IMR-90 (cell line): ENCODE measurements around the gene TEX101. TPM values are rescaled to one million over a fixed set of nuclear protein-coding genes. Genes with fewer than 3 reads are reported as not detected.

Source experiments
- ATAC-seq: fragments of 200-7000 bp; cut with Tn5 transposase; 2 replicates; pipeline ENCODE4 v1.9.1; 2020; ENCODE audit warnings: low read depth, mild to moderate bottlenecking, moderate library complexity
- BruUV-seq: library from RNA; stranded (reverse); fragments of 400-500 nt; replicated peaks from 2 replicates; lab custom pipeline; 2021; lab: Mats Ljungman, UMichigan
- CTCF ChIA-PET: fragments of 300-600 bp; formaldehyde crosslinking; extraction: SDS; loops from one replicate; lab custom pipeline; 2021; ENCODE audit warnings: antibody characterized with exemption; lab: Yijun Ruan, JAX
- POLR2A ChIA-PET: fragments of 300-600 bp; sonication (Branson Sonifier 250); formaldehyde crosslinking; loops from one replicate; lab custom pipeline; 2022; ENCODE audit warnings: antibody characterized with exemption; ENCODE audit not compliant: unreplicated experiment; lab: Charles Lee
- DNase-seq: peaks from one replicate; pipeline ENCODE4 v3.0.0; 2013
- H2AFZ ChIP-seq: replicated peaks from 2 replicates; pipeline ENCODE3; 2013; ENCODE audit warnings: low read length, mild to moderate bottlenecking; ENCODE audit not compliant: poor library complexity
- H2AK5ac ChIP-seq: 2 replicates; pipeline ENCODE4 v1.6.1; 2013; ENCODE audit warnings: low read depth, low read length, inconsistent platforms
- H2AK9ac ChIP-seq: replicated peaks from 2 replicates; pipeline ENCODE3; 2013; ENCODE audit warnings: mild to moderate bottlenecking, low read depth, low read length, moderate library complexity; ENCODE audit not compliant: poor library complexity
- H2BK120ac ChIP-seq: 2 replicates; pipeline ENCODE4 v1.6.1; 2013; ENCODE audit warnings: low read depth, low read length, inconsistent platforms
- H2BK15ac ChIP-seq: 3 replicates; pipeline ENCODE4 v1.6.1; 2013; ENCODE audit warnings: low read depth, low read length, inconsistent platforms
- H2BK20ac ChIP-seq: 2 replicates; pipeline ENCODE4 v1.6.1; 2013; ENCODE audit warnings: low read depth, mild to moderate bottlenecking, inconsistent platforms, low read length, moderate library complexity
- H2BK5ac ChIP-seq: 2 replicates; pipeline ENCODE4 v1.6.1; 2013; ENCODE audit warnings: mild to moderate bottlenecking, low read depth, low read length, inconsistent platforms; ENCODE audit not compliant: poor library complexity, severe bottlenecking
- H3K14ac ChIP-seq: replicated peaks from 2 replicates; pipeline ENCODE4 v1.6.1; 2013; ENCODE audit warnings: low read depth, low read length, inconsistent platforms
- H3K18ac ChIP-seq: 2 replicates; pipeline ENCODE4 v1.6.1; 2013; ENCODE audit warnings: low read depth, low read length, control low read depth
- H3K23ac ChIP-seq: 2 replicates; pipeline ENCODE4 v1.6.1; 2013; ENCODE audit warnings: low read depth, low read length, inconsistent platforms
- H3K27ac ChIP-seq: 2 replicates; pipeline ENCODE4 v1.5.1; 2013; ENCODE audit warnings: mild to moderate bottlenecking, control low read depth, low read length; ENCODE audit not compliant: insufficient read depth
- H3K27me3 ChIP-seq: 2 replicates; pipeline ENCODE4 v1.6.1; 2013; ENCODE audit warnings: low read length; ENCODE audit not compliant: control insufficient read depth, insufficient read depth
- H3K36me3 ChIP-seq: 2 replicates; pipeline ENCODE4 v1.6.1; 2013; ENCODE audit warnings: low read length, mixed read lengths; ENCODE audit not compliant: control insufficient read depth, insufficient read depth
- H3K4ac ChIP-seq: 2 replicates; pipeline ENCODE4 v1.6.1; 2013; ENCODE audit warnings: low read depth, low read length, inconsistent platforms
- H3K4me1 ChIP-seq: 2 replicates; pipeline ENCODE4 v1.6.1; 2013; ENCODE audit warnings: low read length, mixed read lengths; ENCODE audit not compliant: control insufficient read depth, insufficient read depth
- H3K4me2 ChIP-seq: 2 replicates; pipeline ENCODE4 v1.6.1; 2013; ENCODE audit warnings: low read depth, mild to moderate bottlenecking, control low read depth, low read length, moderate library complexity
- H3K4me3 ChIP-seq: 2 replicates; pipeline ENCODE4 v1.5.1; 2013; ENCODE audit warnings: low read depth, mild to moderate bottlenecking, control low read depth, low read length, moderate library complexity; ENCODE audit not compliant: insufficient read depth
- H3K56ac ChIP-seq: 2 replicates; pipeline ENCODE4 v1.6.1; 2013; ENCODE audit warnings: low read length, inconsistent platforms; ENCODE audit not compliant: insufficient read depth; ENCODE audit errors: extremely low read depth
- H3K79me1 ChIP-seq, 2 experiments: 2 replicates each; pipeline ENCODE4 v1.6.1; 2013; ENCODE audit warnings: low read length in 2 of 2, inconsistent platforms in 1 of 2, low read depth in 1 of 2
- H3K9ac ChIP-seq: 2 replicates; pipeline ENCODE4 v1.6.1; 2013; ENCODE audit warnings: low read depth, low read length, control low read depth
- H3K9me1 ChIP-seq: 2 replicates; pipeline ENCODE4 v1.6.1; 2013; ENCODE audit warnings: low read length, inconsistent platforms; ENCODE audit not compliant: insufficient read depth
- H3K9me3 ChIP-seq: 2 replicates; pipeline ENCODE4 v1.6.1; 2013; ENCODE audit warnings: low read length; ENCODE audit not compliant: control insufficient read depth, insufficient read depth
- H4K20me1 ChIP-seq: 2 replicates; pipeline ENCODE4 v1.6.1; 2013; ENCODE audit warnings: low read length, inconsistent platforms; ENCODE audit not compliant: insufficient read depth
- H4K5ac ChIP-seq: 2 replicates; pipeline ENCODE4 v1.6.1; 2013; ENCODE audit warnings: mild to moderate bottlenecking, low read depth, low read length, control low read depth
- H4K8ac ChIP-seq, 2 experiments: 2 replicates each; pipeline ENCODE4 v1.6.1; 2013; ENCODE audit warnings: low read depth in 2 of 2, low read length in 2 of 2, control low read depth in 1 of 2, inconsistent platforms in 1 of 2
- H4K91ac ChIP-seq: 2 replicates; pipeline ENCODE4 v1.6.1; 2013; ENCODE audit warnings: low read depth, low read length, inconsistent platforms; ENCODE audit not compliant: insufficient read depth
- BHLHE40 ChIP-seq: fragments of 150-350 bp; IDR thresholded peaks from 2 replicates; pipeline ENCODE4 v1.6.1; 2016; ENCODE audit warnings: mild to moderate bottlenecking, low read depth, low read length
- CEBPB ChIP-seq: IDR thresholded peaks from 2 replicates; pipeline ENCODE4 v1.6.1; 2012; ENCODE audit warnings: low read depth, low read length, improper control_type of control experiment
- FOS ChIP-seq: fragments of 150-350 bp; IDR thresholded peaks from 2 replicates; pipeline ENCODE4 v1.6.1; 2016; ENCODE audit warnings: low read depth, low read length
- MAZ ChIP-seq: IDR thresholded peaks from 2 replicates; pipeline ENCODE4 v1.6.1; 2012; ENCODE audit warnings: low read depth, mild to moderate bottlenecking, low read length, improper control_type of control experiment, moderate library complexity, borderline replicate concordance
- MXI1 ChIP-seq: IDR thresholded peaks from 2 replicates; pipeline ENCODE4 v1.6.1; 2012; ENCODE audit warnings: low read depth, mild to moderate bottlenecking, low read length, moderate library complexity, borderline replicate concordance
- NFE2L2 ChIP-seq: fragments of 150-350 bp; IDR thresholded peaks from 2 replicates; pipeline ENCODE4 v1.6.1; 2016; ENCODE audit warnings: low read depth, mild to moderate bottlenecking, low read length
- POLR2A ChIP-seq: IDR thresholded peaks from 2 replicates; pipeline ENCODE4 v1.6.1; 2012; ENCODE audit warnings: mild to moderate bottlenecking, low read depth, low read length
- RAD21 ChIP-seq: IDR thresholded peaks from 2 replicates; pipeline ENCODE4 v1.6.1; 2012; ENCODE audit warnings: low read length, improper control_type of control experiment
- RCOR1 ChIP-seq: IDR thresholded peaks from 2 replicates; pipeline ENCODE4 v1.6.1; 2012; ENCODE audit warnings: mild to moderate bottlenecking, low read length, improper control_type of control experiment; ENCODE audit not compliant: insufficient replicate concordance
- RFX5 ChIP-seq: IDR thresholded peaks from 2 replicates; pipeline ENCODE4 v1.8.0; 2012; ENCODE audit warnings: low read depth, mild to moderate bottlenecking, low read length, moderate library complexity
- SMC3 ChIP-seq: fragments of 150-350 bp; IDR thresholded peaks from 2 replicates; pipeline ENCODE4 v1.6.1; 2016; ENCODE audit warnings: low read depth, mild to moderate bottlenecking, antibody characterized with exemption, low read length, moderate library complexity
- WGBS, 2 experiments: methylation state at CpG; one replicate each; pipeline versions ENCODE4 v1.1.5 to v1.1.7; 2013; ENCODE audit warnings: missing lambda C conversion rate in 2 of 2; ENCODE audit not compliant: insufficient read length in 1 of 2; ENCODE audit errors: extremely low coverage in 2 of 2; 5-methylcytosine and 5-hydroxymethylcytosine counted together
- dilution Hi-C: fragments of 300-500 bp; cut with HindIII; formaldehyde crosslinking; loops from one replicate; pipeline ENCODE4 v1.14.3; 2018; ENCODE audit warnings: low sequenced_read_pairs; ENCODE audit not compliant: unreplicated experiment
- in situ Hi-C: fragments of 300-500 bp; cut with MboI; formaldehyde crosslinking; loops from 3 replicates; pipeline ENCODE4 v1.14.3; 2019; ENCODE audit warnings: low sequenced_read_pairs, inconsistent platforms, mixed read lengths
- intact Hi-C: fragments of 100-400 bp; cut with micrococcal nuclease; formaldehyde crosslinking; loops from 2 replicates; pipeline ENCODE4 v1.10.0; 2022
- polyA plus RNA-seq, 3 experiments: library from polyadenylated mRNA; depleted of rRNA; stranded (reverse); fragments of >200 nt; gene quantifications; 2 replicates each; pipeline ENCODE4 v1.2.3, GENCODE V29; 2012; ENCODE audit warnings: low replicate concordance in 1 of 3
- total RNA-seq: library from RNA; depleted of rRNA; stranded (reverse); fragments of >200 nt; gene quantifications from 2 replicates; pipeline ENCODE4 v1.2.3, GENCODE V29; 2012
- TF ChIP-seq, protein P1 (sequence below): fragments of 150-350 bp; IDR thresholded peaks from 2 replicates; pipeline ENCODE4 v1.6.1; 2017; ENCODE audit warnings: mild to moderate bottlenecking, antibody characterized with exemption, low read length, low read depth
- TF ChIP-seq, protein P2 (sequence below): fragments of 150-350 bp; IDR thresholded peaks from 2 replicates; pipeline ENCODE4 v1.6.1; 2016; ENCODE audit warnings: low read depth, mild to moderate bottlenecking, low read length, moderate library complexity, borderline replicate concordance
- TF ChIP-seq, protein P3 (sequence below): conservative IDR thresholded peaks from 2 replicates; pipeline ENCODE4 v1.5.1; 2012; ENCODE audit warnings: mild to moderate bottlenecking, low read depth, low read length, improper control_type of control experiment

The TEX101 gene
- total and polyA plus RNA-seq, 2 of the 4 experiments (the other 2 are of a cell fraction), result not detected

DNA sequence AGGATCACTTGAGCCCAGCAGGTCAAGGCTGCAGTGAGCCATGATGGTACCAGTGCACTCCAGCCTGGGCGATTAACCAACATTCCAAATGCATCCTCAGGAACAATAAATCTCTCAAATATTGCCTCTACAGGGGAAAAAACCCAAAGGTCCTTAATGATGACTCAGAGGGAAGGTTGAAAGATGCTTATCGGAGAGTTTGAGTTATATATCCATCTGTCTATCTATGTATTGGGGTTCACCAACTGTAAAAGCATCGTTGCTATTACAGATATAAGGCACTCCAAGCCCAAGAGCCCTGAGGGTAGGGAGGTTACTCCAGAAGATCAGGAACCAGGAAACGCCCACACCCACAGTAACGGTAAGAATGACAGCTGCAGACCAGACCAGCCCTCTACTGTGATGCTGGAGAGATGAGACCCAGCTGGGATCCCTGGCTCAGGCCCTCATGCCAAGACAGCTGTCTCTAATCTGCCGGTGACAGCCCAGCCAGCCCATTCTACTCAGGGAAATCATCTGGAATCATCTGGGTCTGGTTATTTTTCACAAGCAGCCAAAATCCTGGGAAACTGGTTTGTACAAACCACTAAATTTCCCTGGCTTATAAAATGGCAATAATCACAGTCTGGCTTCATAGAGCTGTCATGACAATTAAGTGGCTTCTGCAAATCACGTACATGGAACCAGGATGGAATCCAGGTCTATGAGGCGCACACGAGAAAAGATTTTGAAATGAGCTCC, 23.8 kb downstream of the TEX101 start:
- ChIA-PET POLR2A (no interaction called here), CTCF (interaction anchor here (1.3 to 2.4 kb wide), 4 partner anchors 8 to 81 kb away, joined by 4 to 8 read pairs (median 6); no protein-coding TSS in a partner anchor)
- Histone ChIP-seq H3K4me3 (no peak overlapping the region), H2AFZ (peak overlapping the region; percentile 59), H3K27me3 (0 out of 2 replicates have a peak, but pooled peaks cover 2% of the 10 kb centered on the region), H3K4me2 (no peak overlapping the region), H2AK9ac (no peak overlapping the region), H3K23ac (peak overlapping the region; percentile 63; the same call in 1 of the 2 replicates), H3K14ac (no peak overlapping the region), H4K5ac (no peak overlapping the region), H3K9ac (no peak overlapping the region), H4K91ac (no peak overlapping the region), H3K56ac (no peak overlapping the region), H2BK5ac (no peak overlapping the region), H3K9me3 (peaks cover 3% of the 10 kb centered on the region; the same call in 1 of the 2 replicates), H3K4me1 (peaks cover 3% of the 10 kb centered on the region; the same call in 1 of the 2 replicates), H3K36me3 (no peaks in the 10 kb centered on the region), H4K20me1 (no peaks in the 10 kb centered on the region; the same call in none of the 2 replicates), H2BK120ac (no peak overlapping the region; the same call in 1 of the 2 replicates), H3K27ac (no peak overlapping the region), H3K4ac (peak overlapping the region; percentile 31; the same call in 1 of the 2 replicates), H2BK20ac (peak overlapping the region; percentile 26; the same call in 1 of the 2 replicates), H3K18ac (no peak overlapping the region), H4K8ac (no peak overlapping the region), H3K79me1 (no peaks in the 10 kb centered on the region), H3K9me1 (0 out of 2 replicates have a peak, but pooled peaks cover 3% of the 10 kb centered on the region), H2AK5ac (no peak overlapping the region), H2BK15ac (no peak overlapping the region)
- in situ Hi-C loops, result no loop called here
- no TSS peak for BruUV-seq
- dilution Hi-C loops, result no loop called here
- ATAC-seq, result peak; percentile 72
- 0% methylated on average over 1 of the region's 9 CpGs; no CpG with 5 or more reads in 1 of the 2 experiments for WGBS, 2 experiments
- intact Hi-C loops, result no loop called here
- no peak for TF ChIP-seq MAZ
- TF ChIP-seq, protein P1, sequence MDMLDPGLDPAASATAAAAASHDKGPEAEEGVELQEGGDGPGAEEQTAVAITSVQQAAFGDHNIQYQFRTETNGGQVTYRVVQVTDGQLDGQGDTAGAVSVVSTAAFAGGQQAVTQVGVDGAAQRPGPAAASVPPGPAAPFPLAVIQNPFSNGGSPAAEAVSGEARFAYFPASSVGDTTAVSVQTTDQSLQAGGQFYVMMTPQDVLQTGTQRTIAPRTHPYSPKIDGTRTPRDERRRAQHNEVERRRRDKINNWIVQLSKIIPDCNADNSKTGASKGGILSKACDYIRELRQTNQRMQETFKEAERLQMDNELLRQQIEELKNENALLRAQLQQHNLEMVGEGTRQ, result no peak
- TF ChIP-seq RAD21, result no peak
- TF ChIP-seq CEBPB, result no peak
- TF ChIP-seq FOS, result no peak
- no peak for TF ChIP-seq BHLHE40
- TF ChIP-seq RFX5, result no peak
- TF ChIP-seq RCOR1, result no peak
- TF ChIP-seq NFE2L2, result no peak
- no peak for TF ChIP-seq POLR2A
- no peak for TF ChIP-seq SMC3
- TF ChIP-seq, protein P2, sequence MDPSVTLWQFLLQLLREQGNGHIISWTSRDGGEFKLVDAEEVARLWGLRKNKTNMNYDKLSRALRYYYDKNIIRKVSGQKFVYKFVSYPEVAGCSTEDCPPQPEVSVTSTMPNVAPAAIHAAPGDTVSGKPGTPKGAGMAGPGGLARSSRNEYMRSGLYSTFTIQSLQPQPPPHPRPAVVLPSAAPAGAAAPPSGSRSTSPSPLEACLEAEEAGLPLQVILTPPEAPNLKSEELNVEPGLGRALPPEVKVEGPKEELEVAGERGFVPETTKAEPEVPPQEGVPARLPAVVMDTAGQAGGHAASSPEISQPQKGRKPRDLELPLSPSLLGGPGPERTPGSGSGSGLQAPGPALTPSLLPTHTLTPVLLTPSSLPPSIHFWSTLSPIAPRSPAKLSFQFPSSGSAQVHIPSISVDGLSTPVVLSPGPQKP, result no peak
- TF ChIP-seq, protein P3, sequence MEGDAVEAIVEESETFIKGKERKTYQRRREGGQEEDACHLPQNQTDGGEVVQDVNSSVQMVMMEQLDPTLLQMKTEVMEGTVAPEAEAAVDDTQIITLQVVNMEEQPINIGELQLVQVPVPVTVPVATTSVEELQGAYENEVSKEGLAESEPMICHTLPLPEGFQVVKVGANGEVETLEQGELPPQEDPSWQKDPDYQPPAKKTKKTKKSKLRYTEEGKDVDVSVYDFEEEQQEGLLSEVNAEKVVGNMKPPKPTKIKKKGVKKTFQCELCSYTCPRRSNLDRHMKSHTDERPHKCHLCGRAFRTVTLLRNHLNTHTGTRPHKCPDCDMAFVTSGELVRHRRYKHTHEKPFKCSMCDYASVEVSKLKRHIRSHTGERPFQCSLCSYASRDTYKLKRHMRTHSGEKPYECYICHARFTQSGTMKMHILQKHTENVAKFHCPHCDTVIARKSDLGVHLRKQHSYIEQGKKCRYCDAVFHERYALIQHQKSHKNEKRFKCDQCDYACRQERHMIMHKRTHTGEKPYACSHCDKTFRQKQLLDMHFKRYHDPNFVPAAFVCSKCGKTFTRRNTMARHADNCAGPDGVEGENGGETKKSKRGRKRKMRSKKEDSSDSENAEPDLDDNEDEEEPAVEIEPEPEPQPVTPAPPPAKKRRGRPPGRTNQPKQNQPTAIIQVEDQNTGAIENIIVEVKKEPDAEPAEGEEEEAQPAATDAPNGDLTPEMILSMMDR, result no peak
- no peak for TF ChIP-seq MXI1
- peak; percentile 67 for DNase-seq
